ENCODE results near the gene HNRNPF. TPM values are rescaled to one million over a fixed set of nuclear protein-coding genes. Genes with fewer than 3 reads are reported as not detected.

The HNRNPF gene
- total and polyA plus RNA-seq, 12 donors, result 26.4 to 113 (median 74.3) TPM

DNA sequence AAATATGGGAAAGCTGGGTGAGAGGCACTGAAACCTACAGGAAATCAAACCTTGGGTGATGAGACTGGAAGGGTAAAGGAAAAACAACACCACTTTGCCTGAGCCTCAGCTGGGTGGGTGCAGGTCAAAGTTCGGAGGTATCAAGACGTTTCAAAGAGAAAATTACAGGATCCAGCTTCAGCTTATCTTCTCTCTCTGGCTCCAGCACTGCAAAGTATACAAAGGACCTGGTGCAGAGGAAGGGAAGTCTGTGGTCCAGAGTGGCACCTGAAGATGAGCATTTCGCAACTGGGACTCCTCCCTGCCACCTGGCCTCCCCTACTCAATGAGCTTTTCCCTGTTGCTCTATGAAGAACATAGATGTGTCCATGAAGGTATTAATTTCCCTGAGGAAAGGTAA is 44.0 kb downstream of the HNRNPF start:
- no peaks in the 10 kb centered on the region for H3K36me3 ChIP-seq
- no peaks in the 10 kb centered on the region for H3K9me3 ChIP-seq
- 72 to 82% methylated on average over 3 of the region's 3 CpGs for WGBS, 2 donors
- intact Hi-C loops (cut with DNase I), result no loop called here
- TF ChIP-seq, protein P1, sequence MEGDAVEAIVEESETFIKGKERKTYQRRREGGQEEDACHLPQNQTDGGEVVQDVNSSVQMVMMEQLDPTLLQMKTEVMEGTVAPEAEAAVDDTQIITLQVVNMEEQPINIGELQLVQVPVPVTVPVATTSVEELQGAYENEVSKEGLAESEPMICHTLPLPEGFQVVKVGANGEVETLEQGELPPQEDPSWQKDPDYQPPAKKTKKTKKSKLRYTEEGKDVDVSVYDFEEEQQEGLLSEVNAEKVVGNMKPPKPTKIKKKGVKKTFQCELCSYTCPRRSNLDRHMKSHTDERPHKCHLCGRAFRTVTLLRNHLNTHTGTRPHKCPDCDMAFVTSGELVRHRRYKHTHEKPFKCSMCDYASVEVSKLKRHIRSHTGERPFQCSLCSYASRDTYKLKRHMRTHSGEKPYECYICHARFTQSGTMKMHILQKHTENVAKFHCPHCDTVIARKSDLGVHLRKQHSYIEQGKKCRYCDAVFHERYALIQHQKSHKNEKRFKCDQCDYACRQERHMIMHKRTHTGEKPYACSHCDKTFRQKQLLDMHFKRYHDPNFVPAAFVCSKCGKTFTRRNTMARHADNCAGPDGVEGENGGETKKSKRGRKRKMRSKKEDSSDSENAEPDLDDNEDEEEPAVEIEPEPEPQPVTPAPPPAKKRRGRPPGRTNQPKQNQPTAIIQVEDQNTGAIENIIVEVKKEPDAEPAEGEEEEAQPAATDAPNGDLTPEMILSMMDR (IDR thresholded peaks at IDR 0.05), result no peak
- ATAC-seq, result no peak
- H3K4me3 ChIP-seq, result no peak overlapping the region
- H3K27ac ChIP-seq, result no peak overlapping the region
- H3K4me1 ChIP-seq, result peaks cover 0 to 16% (median 8%) of the 10 kb centered on the region in 9 donors
- no peaks in the 10 kb centered on the region for H3K27me3 ChIP-seq
- no peak for DNase-seq

DNA sequence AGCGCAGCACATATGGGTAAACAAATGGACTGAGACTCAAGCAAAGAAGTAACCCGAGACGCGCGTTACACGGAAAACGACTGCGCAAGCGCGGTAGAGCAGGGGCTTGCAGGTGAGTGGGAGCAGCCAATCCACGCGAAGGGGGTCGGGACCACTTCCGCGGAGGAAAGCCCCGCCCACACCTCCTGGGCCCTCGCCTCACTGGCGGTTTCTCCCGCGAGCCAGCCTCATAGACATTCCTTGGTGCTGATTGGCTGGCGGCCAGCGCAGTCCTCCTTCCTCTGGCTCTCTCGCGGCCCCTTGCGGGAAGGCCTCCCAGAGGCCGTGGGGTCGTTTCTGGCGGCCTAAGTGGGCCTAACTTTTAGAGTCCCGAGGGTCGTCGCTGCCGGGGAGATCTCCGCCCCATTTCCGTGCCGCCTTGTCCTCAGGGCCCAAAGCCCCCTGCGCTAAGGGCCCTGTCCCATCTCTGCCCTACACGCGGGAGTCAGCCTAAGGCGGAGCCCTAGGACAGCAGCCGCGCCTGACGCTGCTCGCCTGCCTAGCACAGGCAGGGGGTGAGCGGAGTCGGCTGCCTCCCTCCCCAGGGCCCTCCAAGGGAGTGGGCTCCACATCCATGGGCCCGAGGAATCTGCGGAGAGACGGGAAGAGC is 46.7 kb downstream of the HNRNPF start:
- H3K27ac ChIP-seq, result peak overlapping the region in 9 of 10 donors; percentile 28 to 90 (median 59)
- ATAC-seq (peak; percentile 94 to 98 (median 97)), DNase-seq (peak; percentile 94 to 97)
- H3K9me3 ChIP-seq, result no peaks in the 10 kb centered on the region
- peak overlapping the region; percentile 2 to 67 (median 53) for H3K4me3 ChIP-seq
- TF ChIP-seq, protein P1 (IDR thresholded peaks at IDR 0.05), result peak; percentile 15 to 71 (median 55)
- WGBS, 2 donors, result 4% methylated on average over 48 of the region's 48 CpGs
- H3K36me3 ChIP-seq, result no peaks in the 10 kb centered on the region
- H3K4me1 ChIP-seq, result peaks cover 0 to 16% (median 8%) of the 10 kb centered on the region in 9 donors
- intact Hi-C loops (cut with DNase I), result loop anchor here in 1 of 10 donors (1.0 kb wide), 1 partner anchor 32 kb away; no protein-coding TSS in a partner anchor
- H3K27me3 ChIP-seq, result no peaks in the 10 kb centered on the region

DNA sequence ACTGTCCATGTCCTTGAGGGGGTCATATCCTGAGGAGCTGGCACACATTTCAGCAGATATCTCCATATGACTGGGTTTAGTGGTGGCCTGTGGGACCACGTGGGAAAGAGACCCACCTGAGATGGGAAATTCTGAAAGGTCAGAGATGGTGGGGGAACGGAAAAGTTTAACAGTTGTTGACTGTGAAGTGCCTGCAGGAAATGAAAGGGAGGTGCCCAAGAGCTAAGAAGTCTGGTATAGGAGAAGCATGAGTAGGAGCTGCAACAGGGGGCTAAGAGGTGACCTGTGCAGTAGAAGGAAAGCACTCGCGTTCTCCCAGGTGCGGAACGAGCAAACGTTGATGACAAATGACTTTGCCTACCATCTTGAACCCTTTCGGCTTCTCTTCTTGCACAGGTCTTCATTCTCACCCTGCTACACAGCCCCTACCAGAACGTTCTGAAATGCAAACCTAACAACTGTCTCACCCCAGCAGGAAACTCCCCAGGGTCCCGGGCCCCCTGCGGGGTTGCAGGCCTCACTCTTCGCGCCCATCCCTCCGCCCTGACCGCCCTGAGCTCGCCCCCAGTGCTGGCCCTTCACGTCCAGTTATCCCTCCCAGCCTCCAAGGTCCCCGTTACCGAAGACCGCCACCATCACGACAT is 47.3 kb downstream of the HNRNPF start:
- H3K9me3 ChIP-seq, result no peaks in the 10 kb centered on the region
- peak in 1 of 8 donors; percentile 2 for ATAC-seq
- H3K27ac ChIP-seq, result peak overlapping the region in 5 of 10 donors; percentile 28 to 90 (median 59)
- H3K36me3 ChIP-seq, result no peaks in the 10 kb centered on the region
- H3K4me3 ChIP-seq, result peak overlapping the region; percentile 2 to 67 (median 53)
- H3K4me1 ChIP-seq, result peaks cover 0 to 16% (median 8%) of the 10 kb centered on the region in 9 donors
- WGBS, 2 donors, result 22 to 23% methylated on average over 21 of the region's 21 CpGs
- no peaks in the 10 kb centered on the region for H3K27me3 ChIP-seq
- intact Hi-C loops (cut with DNase I), result loop anchor here in 1 of 10 donors (1.0 kb wide), 1 partner anchor 33 kb away; no protein-coding TSS in a partner anchor
- TF ChIP-seq, protein P1 (IDR thresholded peaks at IDR 0.05), result no peak
- DNase-seq, result no peak

DNA sequence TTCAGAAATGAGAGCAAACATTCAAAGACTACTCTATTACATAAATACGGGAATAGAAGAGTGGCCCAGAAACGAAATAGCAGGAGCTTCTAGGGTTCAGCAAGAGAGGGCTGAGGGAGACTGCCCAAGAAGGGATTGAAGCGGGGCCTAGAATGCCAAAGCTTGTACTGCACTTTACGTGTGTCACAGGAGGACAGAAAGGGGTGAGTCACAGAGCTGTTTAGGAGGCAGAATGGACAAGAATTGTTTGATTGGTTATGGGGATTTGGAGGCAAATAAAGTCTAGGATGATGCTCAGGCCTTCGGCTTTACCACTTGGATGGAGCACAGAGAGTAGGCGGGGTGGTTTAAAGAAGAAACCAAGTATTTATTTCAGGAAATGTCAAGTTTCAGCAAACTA is 48.9 kb downstream of the HNRNPF start:
- H3K27me3 ChIP-seq, result no peaks in the 10 kb centered on the region
- H3K4me3 ChIP-seq, result no peak overlapping the region
- no peak for ATAC-seq
- H3K4me1 ChIP-seq, result peaks cover 0 to 16% (median 8%) of the 10 kb centered on the region in 9 donors
- no peak for DNase-seq
- no peak overlapping the region for H3K27ac ChIP-seq
- 80 to 84% methylated on average over 6 of the region's 6 CpGs for WGBS, 2 donors
- TF ChIP-seq, protein P1 (IDR thresholded peaks at IDR 0.05), result no peak
- H3K36me3 ChIP-seq, result no peaks in the 10 kb centered on the region
- no peaks in the 10 kb centered on the region for H3K9me3 ChIP-seq
- intact Hi-C loops (cut with DNase I), result no loop called here
